ENCODE results near the gene GTSE1.

The GTSE1 gene

GRCh38 chr22:46296257-46297150 lies at the start of gene GTSE1:
Gene GTSE1, plus strand, starts transcription at chr22:46296870. Its CDS starts 531 bp downstream, at chr22:46297401.
- H3K27me3 ChIP-seq (ENCODE audit: control insufficient read depth, insufficient read depth, low read length): no peaks in the 10 kb centered on the region
- H3K4me1 ChIP-seq (ENCODE audit: control insufficient read depth, insufficient read depth, low read length): peaks cover 6% of the 10 kb centered on the region; the same call in 1 of the 2 replicates
- peak within 1 kb of the TSS; percentile 86 for H3K27ac ChIP-seq (ENCODE audit: low read depth, low read length)
- peak within 1 kb of the TSS; percentile 91 for H3K4me3 ChIP-seq (ENCODE audit: low read depth, low read length)
- no peaks in the 10 kb centered on the region for H3K9me3 ChIP-seq (ENCODE audit: control insufficient read depth, insufficient read depth, low read length)
- peaks cover 28% of the 10 kb centered on the region for H3K36me3 ChIP-seq (ENCODE audit: control insufficient read depth, insufficient read depth, low read length)
- H3K9ac ChIP-seq (ENCODE audit: low read depth, low read length): peak within 1 kb of the TSS; percentile 55

- H3K27ac ChIP-seq (ENCODE audit: low read depth, low read length): no peak overlapping the region
- H3K4me3 ChIP-seq (ENCODE audit: low read depth, low read length): no peak overlapping the region
- no peaks in the 10 kb centered on the region; the same call in 1 of the 2 replicates for H3K4me1 ChIP-seq (ENCODE audit: control insufficient read depth, insufficient read depth, low read length)
- H3K36me3 ChIP-seq (ENCODE audit: control insufficient read depth, insufficient read depth, low read length): peaks cover 10% of the 10 kb centered on the region
- H3K9ac ChIP-seq (ENCODE audit: low read depth, low read length): no peak overlapping the region
- H3K27me3 ChIP-seq (ENCODE audit: control insufficient read depth, insufficient read depth, low read length): peaks cover 8% of the 10 kb centered on the region
- H3K9me3 ChIP-seq (ENCODE audit: control insufficient read depth, insufficient read depth, low read length): no peaks in the 10 kb centered on the region
These were observed 49.2 kb upstream of the GTSE1 start for GRCh38 chr22:46247443-46247975.

- H3K4me3 ChIP-seq (ENCODE audit: low read depth, low read length): peak within 1 kb of the TSS; percentile 86
- no peak within 1 kb of the TSS; the same call in 1 of the 2 replicates for H3K9ac ChIP-seq (ENCODE audit: low read depth, low read length)
- no peaks in the 10 kb centered on the region for H3K9me3 ChIP-seq (ENCODE audit: control insufficient read depth, insufficient read depth, low read length)
- H3K27me3 ChIP-seq (ENCODE audit: control insufficient read depth, insufficient read depth, low read length): peaks cover 8% of the 10 kb centered on the region
- peak within 1 kb of the TSS; percentile 47 for H3K27ac ChIP-seq (ENCODE audit: low read depth, low read length)
- no peaks in the 10 kb centered on the region for H3K36me3 ChIP-seq (ENCODE audit: control insufficient read depth, insufficient read depth, low read length)
- no peaks in the 10 kb centered on the region; the same call in 1 of the 2 replicates for H3K4me1 ChIP-seq (ENCODE audit: control insufficient read depth, insufficient read depth, low read length)
These were observed 46.5 kb upstream of the GTSE1 start, which contains the start of gene CDPF1 for GRCh38 chr22:46250035-46250782. Gene CDPF1, minus strand, starts transcription at chr22:46250293. Its CDS starts 2,009 bp downstream, at chr22:46248284.

- Histone ChIP-seq H3K4me3 (ENCODE audit: low read depth, low read length) (peak overlapping the region; percentile 86), H3K4me1 (ENCODE audit: control insufficient read depth, insufficient read depth, low read length) (no peaks in the 10 kb centered on the region; the same call in 1 of the 2 replicates), H3K27ac (ENCODE audit: low read depth, low read length) (peak overlapping the region; percentile 18), H3K27me3 (ENCODE audit: control insufficient read depth, insufficient read depth, low read length) (peaks cover 8% of the 10 kb centered on the region), H3K9me3 (ENCODE audit: control insufficient read depth, insufficient read depth, low read length) (no peaks in the 10 kb centered on the region), H3K36me3 (ENCODE audit: control insufficient read depth, insufficient read depth, low read length) (no peaks in the 10 kb centered on the region), H3K9ac (ENCODE audit: low read depth, low read length) (no peak overlapping the region)
These were observed 45.9 kb upstream of the GTSE1 start for GRCh38 chr22:46250783-46251125.

GRCh38 chr22:46251266-46251665 lies 45.4 kb upstream of the GTSE1 start:
- H3K27ac ChIP-seq (ENCODE audit: low read depth, low read length): no peak overlapping the region
- H3K4me1 ChIP-seq (ENCODE audit: control insufficient read depth, insufficient read depth, low read length): no peaks in the 10 kb centered on the region; the same call in 1 of the 2 replicates
- H3K9ac ChIP-seq (ENCODE audit: low read depth, low read length): no peak overlapping the region
- H3K4me3 ChIP-seq (ENCODE audit: low read depth, low read length): peak overlapping the region; percentile 86; the same call in 1 of the 2 replicates
- no peaks in the 10 kb centered on the region for H3K36me3 ChIP-seq (ENCODE audit: control insufficient read depth, insufficient read depth, low read length)
- H3K27me3 ChIP-seq (ENCODE audit: control insufficient read depth, insufficient read depth, low read length): peaks cover 8% of the 10 kb centered on the region
- no peaks in the 10 kb centered on the region for H3K9me3 ChIP-seq (ENCODE audit: control insufficient read depth, insufficient read depth, low read length)

- H3K4me3 ChIP-seq (ENCODE audit: low read depth, low read length): no peak overlapping the region
- no peaks in the 10 kb centered on the region for H3K9me3 ChIP-seq (ENCODE audit: control insufficient read depth, insufficient read depth, low read length)
- no peaks in the 10 kb centered on the region for H3K36me3 ChIP-seq (ENCODE audit: control insufficient read depth, insufficient read depth, low read length)
- no peak overlapping the region for H3K27ac ChIP-seq (ENCODE audit: low read depth, low read length)
- H3K27me3 ChIP-seq (ENCODE audit: control insufficient read depth, insufficient read depth, low read length): peaks cover 8% of the 10 kb centered on the region
- no peaks in the 10 kb centered on the region; the same call in 1 of the 2 replicates for H3K4me1 ChIP-seq (ENCODE audit: control insufficient read depth, insufficient read depth, low read length)
- no peak overlapping the region for H3K9ac ChIP-seq (ENCODE audit: low read depth, low read length)
These were observed 44.8 kb upstream of the GTSE1 start for GRCh38 chr22:46251816-46252380.

- Histone ChIP-seq H3K9ac (ENCODE audit: low read depth, low read length) (no peak overlapping the region), H3K9me3 (ENCODE audit: control insufficient read depth, insufficient read depth, low read length) (no peaks in the 10 kb centered on the region; the same call in 1 of the 2 replicates), H3K4me3 (ENCODE audit: low read depth, low read length) (no peak overlapping the region), H3K27me3 (ENCODE audit: control insufficient read depth, insufficient read depth, low read length) (peaks cover 28% of the 10 kb centered on the region), H3K36me3 (ENCODE audit: control insufficient read depth, insufficient read depth, low read length) (no peaks in the 10 kb centered on the region), H3K4me1 (ENCODE audit: control insufficient read depth, insufficient read depth, low read length) (no peaks in the 10 kb centered on the region), H3K27ac (ENCODE audit: low read depth, low read length) (no peak overlapping the region)
These were observed 40.2 kb upstream of the GTSE1 start for GRCh38 chr22:46256358-46256958.

GRCh38 chr22:46259374-46259773 lies 37.3 kb upstream of the GTSE1 start:
- peaks cover 7% of the 10 kb centered on the region; the same call in 1 of the 2 replicates for H3K9me3 ChIP-seq (ENCODE audit: control insufficient read depth, insufficient read depth, low read length)
- no peak overlapping the region for H3K27ac ChIP-seq (ENCODE audit: low read depth, low read length)
- H3K36me3 ChIP-seq (ENCODE audit: control insufficient read depth, insufficient read depth, low read length): no peaks in the 10 kb centered on the region
- H3K4me3 ChIP-seq (ENCODE audit: low read depth, low read length): no peak overlapping the region
- no peaks in the 10 kb centered on the region for H3K4me1 ChIP-seq (ENCODE audit: control insufficient read depth, insufficient read depth, low read length)
- H3K27me3 ChIP-seq (ENCODE audit: control insufficient read depth, insufficient read depth, low read length): peaks cover 56% of the 10 kb centered on the region
- H3K9ac ChIP-seq (ENCODE audit: low read depth, low read length): no peak overlapping the region

GRCh38 chr22:46260038-46260437 lies 36.6 kb upstream of the GTSE1 start:
- no peak overlapping the region for H3K4me3 ChIP-seq (ENCODE audit: low read depth, low read length)
- peaks cover 57% of the 10 kb centered on the region for H3K27me3 ChIP-seq (ENCODE audit: control insufficient read depth, insufficient read depth, low read length)
- no peaks in the 10 kb centered on the region for H3K4me1 ChIP-seq (ENCODE audit: control insufficient read depth, insufficient read depth, low read length)
- H3K9me3 ChIP-seq (ENCODE audit: control insufficient read depth, insufficient read depth, low read length): peaks cover 7% of the 10 kb centered on the region; the same call in 1 of the 2 replicates
- no peak overlapping the region for H3K27ac ChIP-seq (ENCODE audit: low read depth, low read length)
- H3K36me3 ChIP-seq (ENCODE audit: control insufficient read depth, insufficient read depth, low read length): no peaks in the 10 kb centered on the region
- no peak overlapping the region for H3K9ac ChIP-seq (ENCODE audit: low read depth, low read length)
